GM21529 (cell line): ENCODE measurements around the gene TMEM200B.
"Not testable (repeated sequence)": the region's sequence is repeated elsewhere in the genome, so short reads cannot be mapped to it uniquely, and the experiment has no call there.

Source experiments
- ATAC-seq: cut with Tn5 transposase; IDR thresholded peaks from one replicate; pipeline ENCODE4 v1.9.1; 2021; ENCODE audit not compliant: unreplicated experiment

Gene TMEM200B

DNA sequence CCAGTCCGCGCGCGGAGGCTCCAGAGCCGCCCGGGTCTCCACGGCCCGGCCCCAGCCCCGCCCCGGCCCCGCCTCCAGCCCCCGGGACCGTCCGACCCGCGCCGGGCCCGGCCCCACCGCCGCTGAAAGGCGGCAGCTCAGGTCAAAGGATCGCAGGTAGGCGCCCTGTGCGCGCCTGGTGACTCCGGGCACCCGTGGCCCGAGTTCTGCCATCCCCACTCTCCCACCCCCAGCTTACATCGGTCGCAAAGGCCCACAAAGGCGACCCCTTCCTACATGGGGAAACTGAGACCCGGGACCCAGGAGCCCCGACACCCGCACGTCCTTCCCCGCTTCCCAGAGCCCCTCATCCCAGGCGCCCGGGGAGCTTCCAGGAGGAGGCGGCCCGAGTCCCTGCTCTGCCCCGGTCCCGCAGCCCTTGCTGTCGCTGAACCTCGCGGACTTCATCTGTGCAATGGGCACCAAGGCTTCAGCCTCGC lies at the start of gene TMEM200B:
TSS of gene TMEM200B (minus strand) at position 17 of the 479 bp plus-strand sequence. CDS start 2,075 bp downstream, outside the sequence.
- ATAC-seq = no peak

- ATAC-seq = no peak
Measured at GRCh38 chr1:29172415-29172939, 48.8 kb upstream of the TMEM200B start.

DNA sequence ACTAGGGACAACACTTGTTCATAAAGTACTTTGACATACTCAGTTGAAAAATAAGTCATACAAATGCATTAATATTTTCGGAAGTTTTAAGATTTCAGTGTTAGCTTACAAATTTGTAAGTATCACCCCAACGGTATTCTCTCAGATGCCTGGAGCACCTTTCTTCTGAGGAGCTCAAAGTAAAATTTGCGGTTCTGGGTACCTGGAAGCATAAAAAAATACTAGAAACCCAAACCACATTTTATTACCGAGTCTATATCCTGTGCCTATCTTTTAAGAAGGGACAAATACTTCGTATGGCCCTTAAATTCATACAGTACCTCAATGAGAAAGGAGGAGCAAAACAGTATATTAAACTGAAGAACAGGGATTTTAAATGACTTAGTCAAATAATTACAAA lies 47.8 kb upstream of the TMEM200B start:
- ATAC-seq = no peak

GRCh38 chr1:29171089-29171488 lies 47.4 kb upstream of the TMEM200B start:
- no peak for ATAC-seq

- ATAC-seq = no peak
Measured at GRCh38 chr1:29169976-29170375, 46.3 kb upstream of the TMEM200B start.

GRCh38 chr1:29167904-29168303 lies 44.2 kb upstream of the TMEM200B start:
- no peak for ATAC-seq

GRCh38 chr1:29166291-29166878 lies 42.7 kb upstream of the TMEM200B start:
- ATAC-seq = no peak

DNA sequence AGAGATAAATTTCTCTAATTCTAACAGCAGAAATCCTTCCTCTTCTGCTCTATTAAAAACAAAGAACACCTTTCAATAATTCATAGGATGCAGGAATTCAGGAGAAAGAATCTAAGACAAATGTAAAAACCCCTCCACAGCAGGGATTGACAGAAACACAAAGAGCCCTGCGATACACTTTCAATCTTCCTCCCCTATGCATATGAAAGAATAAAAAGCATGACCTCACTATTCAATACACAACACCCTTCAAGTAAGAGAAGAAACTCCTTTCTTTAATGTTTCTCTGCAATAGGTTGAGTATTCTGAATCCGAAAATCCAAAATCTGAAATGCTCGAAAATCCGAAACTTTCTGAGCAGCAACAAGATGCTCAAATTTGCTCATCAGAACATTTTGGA lies 40.9 kb upstream of the TMEM200B start:
- no peak for ATAC-seq

DNA sequence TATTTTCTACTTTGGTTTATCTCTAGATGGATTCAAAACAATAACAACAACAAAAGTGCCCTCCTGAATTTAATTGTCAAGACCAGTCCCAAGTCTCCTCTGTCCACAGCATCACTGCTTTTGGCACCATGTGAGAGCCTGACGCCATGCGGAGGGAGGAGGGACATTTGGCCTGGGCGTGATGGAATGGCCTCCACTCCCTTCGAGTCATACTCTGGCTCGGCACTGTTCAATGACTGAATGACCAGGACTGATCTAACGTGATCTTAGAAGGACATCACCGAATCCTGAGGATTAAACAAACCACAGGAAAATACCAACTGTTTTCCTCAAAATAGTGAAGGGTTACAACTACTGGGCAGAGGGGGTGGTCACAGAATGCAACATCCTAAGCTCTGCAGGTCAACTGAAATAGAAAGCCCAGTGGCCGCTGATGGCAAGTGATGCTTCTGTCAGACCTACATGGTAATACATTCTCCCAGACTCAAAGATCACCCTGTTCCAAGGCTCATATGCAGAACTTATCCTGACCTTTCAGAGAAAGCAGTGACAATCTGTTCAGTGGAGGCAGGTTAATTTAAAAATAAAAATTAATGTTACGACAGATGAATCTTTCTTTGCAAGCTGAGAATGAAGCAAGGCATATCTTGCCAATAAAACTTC lies 38.9 kb upstream of the TMEM200B start:
- ATAC-seq = no peak

GRCh38 chr1:29162025-29162424 lies 38.3 kb upstream of the TMEM200B start:
- ATAC-seq = no peak

GRCh38 chr1:29159773-29160172 lies 36.1 kb upstream of the TMEM200B start:
- no peak for ATAC-seq

DNA sequence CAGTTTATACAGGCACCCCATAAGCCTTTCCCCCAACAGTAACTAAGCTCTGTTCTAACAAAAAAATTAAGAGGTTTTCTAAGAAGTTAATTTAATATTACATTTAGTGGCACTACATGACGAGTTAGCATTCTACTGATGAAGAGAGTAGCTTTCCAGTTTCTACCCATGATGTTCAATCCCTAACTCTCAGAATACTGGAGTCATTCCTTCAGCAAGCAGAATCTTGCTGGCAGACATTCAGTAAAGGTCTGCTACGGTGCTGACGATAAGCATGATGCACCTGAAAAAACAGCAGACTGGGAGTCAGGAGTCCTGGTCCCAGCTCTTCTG lies 33.5 kb upstream of the TMEM200B start:
- ATAC-seq = no peak

DNA sequence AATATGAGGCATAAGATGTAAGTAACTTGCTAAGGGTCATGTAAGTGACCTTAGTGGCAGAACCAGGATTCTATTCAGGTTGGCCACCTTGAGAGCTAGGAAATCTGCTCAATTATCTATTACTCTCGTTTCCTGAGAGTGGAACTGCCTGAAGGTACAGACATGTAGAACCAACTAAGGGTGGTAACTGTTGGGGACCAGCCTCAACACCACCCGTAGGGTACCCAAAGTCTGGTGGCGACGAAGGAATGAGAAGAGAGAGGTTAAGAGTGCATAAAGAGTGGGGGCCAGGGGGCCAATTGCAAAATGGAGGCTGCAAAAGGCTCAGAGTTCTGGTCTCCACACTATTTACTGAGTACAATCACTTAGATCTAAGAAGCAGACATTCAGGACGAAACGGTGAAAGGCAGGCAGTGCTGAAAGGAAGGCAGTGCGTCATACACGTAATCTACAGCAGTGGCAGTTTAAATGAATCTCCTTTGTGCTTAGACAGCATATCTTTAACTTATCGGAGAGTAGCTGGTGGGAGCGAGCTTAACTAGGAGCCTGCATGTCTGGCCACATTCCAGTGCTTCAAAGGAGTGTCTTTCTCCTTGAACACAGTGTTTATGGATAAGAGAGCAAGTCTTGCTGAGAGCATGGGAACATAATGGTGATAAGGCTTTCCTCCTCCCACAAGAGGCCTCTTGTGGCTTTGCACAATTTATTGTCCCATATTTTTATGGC lies 33.0 kb upstream of the TMEM200B start:
- no peak for ATAC-seq

GRCh38 chr1:29152046-29152805 lies 28.5 kb upstream of the TMEM200B start:
- no peak for ATAC-seq

GRCh38 chr1:29150346-29150745 lies 26.6 kb upstream of the TMEM200B start:
- ATAC-seq = not testable (repeated sequence)

DNA sequence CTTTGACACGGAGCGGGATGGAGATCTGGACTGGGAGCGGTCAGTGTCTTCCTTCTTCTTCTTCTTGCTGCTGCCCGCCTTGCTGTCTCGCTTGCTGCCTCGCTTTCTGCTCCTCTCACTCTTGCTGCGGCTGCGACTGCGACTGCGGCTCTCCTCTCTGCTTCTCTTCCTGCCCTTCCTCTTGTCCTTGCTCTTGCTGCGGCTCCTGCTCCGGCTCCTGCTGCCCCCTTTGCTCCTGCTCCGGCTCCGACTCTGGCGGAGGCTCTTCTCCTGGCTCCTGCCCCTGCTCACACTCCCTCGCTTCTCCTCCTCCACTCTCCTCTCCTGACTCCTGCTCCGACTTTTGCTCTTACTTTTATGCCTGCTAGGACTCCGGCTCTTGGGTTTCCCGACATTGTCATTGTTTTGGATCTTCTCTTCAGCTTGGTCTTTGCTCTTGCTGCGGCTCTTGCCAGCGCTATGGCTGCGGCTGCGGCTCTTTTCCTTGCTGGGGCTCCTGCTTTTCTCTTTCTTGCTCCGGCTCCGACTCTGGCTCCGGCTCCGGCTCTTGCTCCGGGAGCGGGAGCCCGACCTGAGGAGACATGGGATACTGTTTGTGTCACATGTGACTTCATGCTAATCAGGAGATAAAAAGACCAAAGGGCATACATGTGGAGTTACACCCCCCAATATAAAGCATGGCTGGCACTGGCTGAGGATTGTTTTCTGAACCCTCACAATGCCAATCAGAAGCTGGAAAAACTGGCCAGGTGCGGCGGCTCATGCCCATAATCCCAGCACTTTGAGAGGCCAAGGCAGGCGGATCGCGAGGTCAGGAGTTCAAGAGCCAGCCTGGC lies 25.2 kb upstream of the TMEM200B start:
- ATAC-seq = no peak

DNA sequence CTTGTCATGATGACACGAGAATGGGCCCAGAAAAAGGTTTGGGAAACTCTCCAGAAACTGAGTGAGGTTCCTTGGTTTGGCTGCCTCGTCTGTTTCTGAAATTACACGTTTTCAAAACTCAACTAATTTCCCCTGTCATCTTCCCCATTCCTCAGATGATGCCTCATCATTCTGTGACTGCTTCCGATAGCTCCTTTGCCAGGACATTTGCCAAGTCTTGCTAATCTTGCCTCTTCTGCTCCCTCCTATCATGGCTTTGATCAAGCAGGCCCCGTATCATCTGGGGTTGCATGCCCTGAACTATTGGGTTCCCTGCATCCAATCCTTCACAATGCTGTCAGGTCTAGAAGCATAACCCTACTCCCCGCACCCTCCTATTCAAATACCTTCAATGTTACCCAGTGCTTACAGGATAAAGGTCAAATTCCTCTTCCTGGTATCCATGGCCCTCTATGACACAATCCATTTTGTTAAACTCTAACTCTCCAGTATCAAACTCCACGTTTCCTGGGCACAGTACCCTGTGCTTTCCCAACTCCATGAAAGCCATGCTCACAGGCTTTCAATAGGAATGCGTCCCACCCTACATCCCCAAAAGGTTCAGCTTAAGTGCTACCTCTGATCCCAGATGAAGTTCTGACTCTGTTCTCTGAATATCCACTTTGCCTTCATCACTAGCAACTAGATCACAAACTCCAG lies 22.2 kb upstream of the TMEM200B start:
- ATAC-seq = no peak

DNA sequence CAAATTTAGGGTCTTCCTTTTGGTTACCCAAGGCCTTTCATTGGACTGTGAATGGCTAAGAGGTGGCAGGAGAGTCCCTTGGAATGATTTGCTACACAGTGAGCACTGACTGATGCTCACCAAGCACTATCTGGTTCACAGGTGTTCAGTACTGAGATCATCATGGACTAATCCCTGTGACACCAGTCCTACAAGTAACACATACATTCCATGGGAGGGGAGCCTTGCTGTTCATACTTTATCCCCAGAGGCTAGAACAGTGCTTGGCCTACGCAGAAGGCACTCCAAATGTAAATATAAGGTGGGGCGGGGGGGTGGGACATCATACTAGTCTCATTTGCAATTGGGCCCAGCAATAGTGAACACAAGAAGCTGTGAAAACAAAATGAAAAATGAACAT lies 20.5 kb upstream of the TMEM200B start:
- ATAC-seq = no peak

DNA sequence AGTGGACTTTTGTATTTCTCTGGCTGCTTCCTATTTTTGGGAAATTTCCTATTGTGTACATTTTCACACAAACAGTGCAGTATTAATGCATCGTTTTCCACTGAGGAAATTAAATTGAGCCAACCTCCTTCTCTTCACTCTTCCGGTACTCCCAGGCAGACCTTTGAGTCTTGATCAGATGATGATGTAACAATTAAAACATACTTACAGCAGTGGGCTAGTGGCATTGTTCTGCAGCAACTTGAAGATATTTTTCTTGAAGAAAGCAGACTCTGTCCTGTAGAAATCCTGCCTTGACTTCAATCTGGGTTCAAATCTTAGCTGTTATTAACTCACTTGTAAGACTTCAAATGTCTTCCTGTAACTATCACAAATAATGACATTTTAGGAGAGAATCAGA lies 19.0 kb upstream of the TMEM200B start:
- ATAC-seq = no peak

GRCh38 chr1:29136391-29136915 lies 12.8 kb upstream of the TMEM200B start:
- no peak for ATAC-seq
